HepG2 (cell line): Measurements from ENCODE around the gene ADCY5. TPM values are rescaled to one million over a fixed set of nuclear protein-coding genes. Genes with fewer than 3 reads are reported as not detected.

Experiments used
- ARNT ChIP-seq: fragments of 450-650 bp; IDR thresholded peaks from 2 replicates; pipeline ENCODE4 v1.6.1; 2017
- CCDC6 ChIP-seq: sonication (generic); formaldehyde crosslinking; IDR thresholded peaks from 2 replicates; pipeline ENCODE4 v1.8.1; 2022; ENCODE audit warnings: mild to moderate bottlenecking, missing genetic modification reagents, moderate library complexity
- CHCHD3 ChIP-seq: sonication (generic); formaldehyde crosslinking; IDR thresholded peaks from 2 replicates; pipeline ENCODE4 v1.8.0; 2022; ENCODE audit warnings: mild to moderate bottlenecking, missing genetic modification reagents, moderate library complexity
- GABPA ChIP-seq, 2 experiments: IDR thresholded peaks; 2 replicates each; pipeline ENCODE4 v1.6.1; 2011 to 2016; ENCODE audit warnings: low read depth in 2 of 2, low read length in 1 of 2, missing biosample characterization in 1 of 2, missing genetic modification characterization in 1 of 2
- GATAD2A ChIP-seq: IDR thresholded peaks from 2 replicates; pipeline ENCODE4 v1.6.1; 2016
- HNF4A ChIP-seq: sonication (generic); formaldehyde crosslinking; IDR thresholded peaks from 2 replicates; pipeline ENCODE4 v1.4.0; 2020; ENCODE audit warnings: missing genetic modification reagents
- JARID2 ChIP-seq: sonication (generic); formaldehyde crosslinking; IDR thresholded peaks from 2 replicates; pipeline ENCODE4 v1.8.1; 2023; ENCODE audit warnings: missing genetic modification reagents, inconsistent platforms; ENCODE audit not compliant: insufficient replicate concordance
- MAFF ChIP-seq: IDR thresholded peaks from 2 replicates; pipeline ENCODE4 v1.6.1; 2011; ENCODE audit warnings: low read depth, low read length, improper control_type of control experiment
- MATR3 ChIP-seq: sonication (generic); formaldehyde crosslinking; IDR thresholded peaks from 2 replicates; pipeline ENCODE4 v1.4.0; 2020; ENCODE audit warnings: missing genetic modification reagents
- NCOA1 ChIP-seq: sonication (generic); formaldehyde crosslinking; IDR thresholded peaks from 2 replicates; pipeline ENCODE4 v1.9.0; 2021; ENCODE audit warnings: missing genetic modification reagents
- NR2F2 ChIP-seq: IDR thresholded peaks from 2 replicates; pipeline ENCODE4 v1.6.1; 2012; ENCODE audit warnings: low read depth, inconsistent platforms, borderline replicate concordance
- PAF1 ChIP-seq: IDR thresholded peaks from 2 replicates; pipeline ENCODE4 v1.6.1; 2016; ENCODE audit warnings: missing genetic modification reagents, missing compliant biosample characterization
- SALL2 ChIP-seq: sonication (generic); formaldehyde crosslinking; IDR thresholded peaks from 2 replicates; pipeline ENCODE4 v1.8.1; 2023; ENCODE audit warnings: mild to moderate bottlenecking, missing genetic modification reagents, inconsistent platforms
- SPEN ChIP-seq: sonication (generic); formaldehyde crosslinking; IDR thresholded peaks from 2 replicates; pipeline ENCODE4 v1.5.1; 2020; ENCODE audit warnings: low read depth, mild to moderate bottlenecking, missing genetic modification reagents
- TCF12 ChIP-seq, 2 experiments: fragments of 450-650 bp in 1 of 2; sonication (generic) in 1 of 2; formaldehyde crosslinking in 1 of 2; IDR thresholded peaks; 2 replicates each; pipeline versions ENCODE4 v1.6.1 to v1.8.0; 2017 to 2022; ENCODE audit warnings: antibody characterized with exemption in 1 of 2, mild to moderate bottlenecking in 1 of 2, missing genetic modification reagents in 1 of 2, moderate library complexity in 1 of 2
- ZMYM3 ChIP-seq: sonication (generic); formaldehyde crosslinking; IDR thresholded peaks from 2 replicates; pipeline ENCODE4 v1.5.1; 2020; ENCODE audit warnings: mild to moderate bottlenecking, missing genetic modification reagents
- ZNF225 ChIP-seq: sonication (generic); formaldehyde crosslinking; IDR thresholded peaks from 2 replicates; pipeline ENCODE4 v1.4.0; 2020; ENCODE audit warnings: mild to moderate bottlenecking, missing genetic modification reagents
- ZNF678 ChIP-seq: sonication (generic); formaldehyde crosslinking; IDR thresholded peaks from 2 replicates; pipeline ENCODE4 v1.4.0; 2020; ENCODE audit warnings: mild to moderate bottlenecking, missing genetic modification reagents
- ZNF792 ChIP-seq: IDR thresholded peaks from 2 replicates; pipeline ENCODE4 v1.6.1; 2016
- polyA plus RNA-seq, 8 experiments: library from polyadenylated mRNA; depleted of rRNA in 3 of 8; stranded (reverse) in 7 of 8; unstranded in 1 of 8; fragments of >200 nt; fragmentation: Illumina TruSeq in 4 of 8; extraction: Trizol in 4 of 8; gene quantifications; 2 replicates each; pipeline versions ENCODE4 v1.2.1 to v1.2.3, GENCODE V29; 2011 to 2016; ENCODE audit warnings: low read depth in 4 of 8, missing spikeins in 1 of 8, mixed read lengths in 1 of 8; ENCODE audit not compliant: insufficient read depth in 1 of 8
- total RNA-seq, 5 experiments: library from RNA; depleted of rRNA; stranded (reverse); fragments of >200 nt; fragmentation: Illumina TruSeq; extraction: Trizol; gene quantifications; 2 replicates each; pipeline ENCODE4 v1.2.3, GENCODE V29; 2016; ENCODE audit warnings: low read depth in 1 of 5
- TF ChIP-seq, protein P1 (sequence below): IDR thresholded peaks from 2 replicates; pipeline ENCODE4 v1.6.1; 2016; ENCODE audit warnings: low read depth
- TF ChIP-seq, protein P2 (sequence below): sonication (generic); formaldehyde crosslinking; IDR thresholded peaks from 2 replicates; pipeline ENCODE4 v1.4.0; 2020; ENCODE audit warnings: missing genetic modification reagents, borderline replicate concordance
- TF ChIP-seq, protein P3 (sequence below): sonication (generic); formaldehyde crosslinking; IDR thresholded peaks from 2 replicates; pipeline ENCODE4 v1.5.0; 2020; ENCODE audit warnings: mild to moderate bottlenecking, missing genetic modification reagents

Gene ADCY5
- total and polyA plus RNA-seq, 2 of the 13 experiments (the other 11 are each of a cell fraction or from before 2014, with no cell fraction given), result not detected

DNA sequence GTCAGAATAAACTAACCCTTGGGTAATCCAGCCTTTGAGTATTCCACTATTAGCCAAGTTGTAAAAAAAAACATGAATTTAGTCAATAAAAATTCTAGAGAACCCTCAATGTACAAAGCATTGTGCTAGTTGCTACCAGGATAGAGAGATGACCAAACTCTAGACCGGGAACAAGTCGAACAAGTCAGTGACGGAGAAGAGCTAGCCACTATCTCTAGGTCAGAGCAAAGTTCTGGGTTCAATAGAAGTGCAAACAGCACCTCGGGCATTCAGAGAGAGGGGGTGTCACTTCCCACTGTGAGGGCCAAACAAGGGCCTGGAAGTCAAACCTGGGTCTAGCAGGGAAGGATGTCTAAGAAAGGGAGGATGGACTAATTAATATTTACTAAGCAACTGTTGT lies 2.3 kb upstream of the ADCY5 start (continued):
- TF ChIP-seq SALL2 (CRISPR knock-in tag) (no peak), GABPA (IDR thresholded peaks at IDR 0.05; ENCODE audit: low read depth, low read length) (no peak), GABPA (CRISPR knock-in tag; IDR thresholded peaks at IDR 0.05; ENCODE audit: low read depth) (no peak), NCOA1 (CRISPR knock-in tag) (no peak), SPEN (CRISPR knock-in tag) (no peak), ZNF678 (CRISPR knock-in tag) (no peak), NR2F2 (0 out of 2 replicates have a peak, but pooled peaks have one; percentile 30), JARID2 (CRISPR knock-in tag) (no peak), MATR3 (CRISPR knock-in tag) (no peak), ZMYM3 (CRISPR knock-in tag) (0 out of 2 replicates have a peak, but pooled peaks have one; percentile 26), ZNF792 (CRISPR knock-in tag) (peak; percentile 75; the same call in 1 of the 2 replicates), ZNF225 (CRISPR knock-in tag) (no peak), TCF12 (IDR thresholded peaks at IDR 0.05) (no peak), TCF12 (CRISPR knock-in tag; IDR thresholded peaks at IDR 0.05) (no peak), PAF1 (no peak), HNF4A (CRISPR knock-in tag) (peak; percentile 83), CHCHD3 (CRISPR knock-in tag) (no peak), ARNT (no peak), CCDC6 (CRISPR knock-in tag) (no peak), GATAD2A (CRISPR knock-in tag) (no peak), MAFF (no peak)
- TF ChIP-seq, protein P1, sequence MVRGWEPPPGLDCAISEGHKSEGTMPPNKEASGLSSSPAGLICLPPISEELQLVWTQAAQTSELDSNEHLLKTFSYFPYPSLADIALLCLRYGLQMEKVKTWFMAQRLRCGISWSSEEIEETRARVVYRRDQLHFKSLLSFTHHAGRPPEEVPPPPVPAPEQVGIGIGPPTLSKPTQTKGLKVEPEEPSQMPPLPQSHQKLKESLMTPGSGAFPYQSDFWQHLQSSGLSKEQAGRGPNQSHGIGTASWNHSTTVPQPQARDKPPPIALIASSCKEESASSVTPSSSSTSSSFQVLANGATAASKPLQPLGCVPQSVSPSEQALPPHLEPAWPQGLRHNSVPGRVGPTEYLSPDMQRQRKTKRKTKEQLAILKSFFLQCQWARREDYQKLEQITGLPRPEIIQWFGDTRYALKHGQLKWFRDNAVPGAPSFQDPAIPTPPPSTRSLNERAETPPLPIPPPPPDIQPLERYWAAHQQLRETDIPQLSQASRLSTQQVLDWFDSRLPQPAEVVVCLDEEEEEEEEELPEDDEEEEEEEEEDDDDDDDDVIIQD (CRISPR knock-in tag), result no peak
- TF ChIP-seq, protein P2, sequence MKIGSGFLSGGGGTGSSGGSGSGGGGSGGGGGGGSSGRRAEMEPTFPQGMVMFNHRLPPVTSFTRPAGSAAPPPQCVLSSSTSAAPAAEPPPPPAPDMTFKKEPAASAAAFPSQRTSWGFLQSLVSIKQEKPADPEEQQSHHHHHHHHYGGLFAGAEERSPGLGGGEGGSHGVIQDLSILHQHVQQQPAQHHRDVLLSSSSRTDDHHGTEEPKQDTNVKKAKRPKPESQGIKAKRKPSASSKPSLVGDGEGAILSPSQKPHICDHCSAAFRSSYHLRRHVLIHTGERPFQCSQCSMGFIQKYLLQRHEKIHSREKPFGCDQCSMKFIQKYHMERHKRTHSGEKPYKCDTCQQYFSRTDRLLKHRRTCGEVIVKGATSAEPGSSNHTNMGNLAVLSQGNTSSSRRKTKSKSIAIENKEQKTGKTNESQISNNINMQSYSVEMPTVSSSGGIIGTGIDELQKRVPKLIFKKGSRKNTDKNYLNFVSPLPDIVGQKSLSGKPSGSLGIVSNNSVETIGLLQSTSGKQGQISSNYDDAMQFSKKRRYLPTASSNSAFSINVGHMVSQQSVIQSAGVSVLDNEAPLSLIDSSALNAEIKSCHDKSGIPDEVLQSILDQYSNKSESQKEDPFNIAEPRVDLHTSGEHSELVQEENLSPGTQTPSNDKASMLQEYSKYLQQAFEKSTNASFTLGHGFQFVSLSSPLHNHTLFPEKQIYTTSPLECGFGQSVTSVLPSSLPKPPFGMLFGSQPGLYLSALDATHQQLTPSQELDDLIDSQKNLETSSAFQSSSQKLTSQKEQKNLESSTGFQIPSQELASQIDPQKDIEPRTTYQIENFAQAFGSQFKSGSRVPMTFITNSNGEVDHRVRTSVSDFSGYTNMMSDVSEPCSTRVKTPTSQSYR (CRISPR knock-in tag), result no peak
- TF ChIP-seq, protein P3, sequence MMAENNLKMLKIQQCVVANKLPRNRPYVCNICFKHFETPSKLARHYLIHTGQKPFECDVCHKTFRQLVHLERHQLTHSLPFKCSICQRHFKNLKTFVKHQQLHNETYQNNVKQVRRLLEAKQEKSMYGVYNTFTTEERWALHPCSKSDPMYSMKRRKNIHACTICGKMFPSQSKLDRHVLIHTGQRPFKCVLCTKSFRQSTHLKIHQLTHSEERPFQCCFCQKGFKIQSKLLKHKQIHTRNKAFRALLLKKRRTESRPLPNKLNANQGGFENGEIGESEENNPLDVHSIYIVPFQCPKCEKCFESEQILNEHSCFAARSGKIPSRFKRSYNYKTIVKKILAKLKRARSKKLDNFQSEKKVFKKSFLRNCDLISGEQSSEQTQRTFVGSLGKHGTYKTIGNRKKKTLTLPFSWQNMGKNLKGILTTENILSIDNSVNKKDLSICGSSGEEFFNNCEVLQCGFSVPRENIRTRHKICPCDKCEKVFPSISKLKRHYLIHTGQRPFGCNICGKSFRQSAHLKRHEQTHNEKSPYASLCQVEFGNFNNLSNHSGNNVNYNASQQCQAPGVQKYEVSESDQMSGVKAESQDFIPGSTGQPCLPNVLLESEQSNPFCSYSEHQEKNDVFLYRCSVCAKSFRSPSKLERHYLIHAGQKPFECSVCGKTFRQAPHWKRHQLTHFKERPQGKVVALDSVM (CRISPR knock-in tag), result no peak
